ENCODE measurements around the gene GLIPR1L1.
"Not testable (repeated sequence)": the region's sequence is repeated elsewhere in the genome, so short reads cannot be mapped to it uniquely, and the experiment has no call there.

Gene GLIPR1L1

DNA sequence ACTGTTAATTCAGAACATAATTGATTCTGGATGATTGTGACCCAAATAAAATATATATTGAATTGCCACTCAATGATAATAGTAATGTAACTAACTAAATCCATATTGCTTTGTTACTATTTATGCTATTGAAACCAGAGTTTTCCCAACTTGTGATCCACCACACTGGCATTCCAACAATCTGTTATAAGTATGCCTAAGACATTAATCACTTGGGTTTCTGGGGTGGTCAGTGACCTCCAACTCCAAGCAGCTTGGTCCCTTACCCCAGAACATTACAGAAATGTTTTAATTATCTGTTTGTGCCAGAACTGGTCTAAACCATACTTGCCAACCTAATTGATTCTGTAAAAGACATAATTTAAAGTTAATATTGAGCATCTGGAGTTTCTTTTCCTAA is 19.0 kb upstream of the GLIPR1L1 start:
- no peak overlapping the region for H3K4me3 ChIP-seq (ENCODE audit: low read depth, low read length)
- H3K27me3 ChIP-seq (ENCODE audit: control insufficient read depth, insufficient read depth, low read length) = no peaks in the 10 kb centered on the region
- no peaks in the 10 kb centered on the region for H3K9me3 ChIP-seq (ENCODE audit: control insufficient read depth, insufficient read depth, low read length)
- H3K9ac ChIP-seq (ENCODE audit: low read depth, low read length) = no peak overlapping the region
- H3K27ac ChIP-seq (ENCODE audit: low read depth, low read length) = no peak overlapping the region
- H3K4me1 ChIP-seq (ENCODE audit: control insufficient read depth, insufficient read depth, low read length) = no peaks in the 10 kb centered on the region
- no peaks in the 10 kb centered on the region for H3K36me3 ChIP-seq (ENCODE audit: control insufficient read depth, insufficient read depth, low read length)

DNA sequence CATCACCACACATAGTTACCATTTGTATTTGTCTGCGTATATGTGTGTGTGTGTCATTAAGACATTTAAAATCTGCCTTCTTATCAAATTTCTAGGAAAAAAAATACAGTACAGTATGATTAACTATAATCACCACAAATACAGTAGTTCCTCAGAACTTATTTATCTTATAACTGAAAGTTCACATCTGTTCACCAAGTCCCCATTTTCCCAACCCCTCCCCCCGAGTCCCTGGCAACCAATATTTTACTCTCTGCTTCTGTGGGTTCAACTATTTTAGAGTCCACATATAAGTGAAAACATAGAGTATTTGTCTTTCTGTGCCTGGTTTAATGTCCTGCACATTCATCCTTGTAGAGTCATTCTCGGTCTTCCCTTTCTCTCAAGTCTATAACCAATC is 16.7 kb upstream of the GLIPR1L1 start:
- Histone ChIP-seq H3K4me3 (ENCODE audit: low read depth, low read length) (no peak overlapping the region), H3K4me1 (ENCODE audit: control insufficient read depth, insufficient read depth, low read length) (no peaks in the 10 kb centered on the region), H3K36me3 (ENCODE audit: control insufficient read depth, insufficient read depth, low read length) (no peaks in the 10 kb centered on the region), H3K9ac (ENCODE audit: low read depth, low read length) (no peak overlapping the region), H3K27me3 (ENCODE audit: control insufficient read depth, insufficient read depth, low read length) (no peaks in the 10 kb centered on the region), H3K9me3 (ENCODE audit: control insufficient read depth, insufficient read depth, low read length) (no peaks in the 10 kb centered on the region), H3K27ac (ENCODE audit: low read depth, low read length) (no peak overlapping the region)

DNA sequence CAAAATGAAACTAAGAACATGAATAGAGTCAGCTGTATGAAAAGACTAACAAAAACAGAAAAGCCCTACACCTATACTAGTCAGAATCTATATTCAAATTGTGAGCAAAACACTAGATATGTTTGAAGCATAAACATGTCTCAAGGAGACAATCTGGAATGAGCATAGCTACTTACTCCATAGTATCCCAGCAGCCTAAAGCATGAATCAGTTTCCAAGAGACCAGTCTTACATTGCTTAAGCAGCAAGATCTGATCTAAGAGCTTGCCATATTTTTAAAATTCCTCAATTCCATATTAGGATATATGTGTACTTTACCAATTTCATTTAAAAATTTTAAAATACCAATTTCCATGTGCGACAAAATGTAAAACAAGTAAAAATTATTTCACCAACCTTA is 12.0 kb upstream of the GLIPR1L1 start:
- Histone ChIP-seq H3K27ac (ENCODE audit: low read depth, low read length) (no peak overlapping the region), H3K4me3 (ENCODE audit: low read depth, low read length) (no peak overlapping the region), H3K9me3 (ENCODE audit: control insufficient read depth, insufficient read depth, low read length) (no peaks in the 10 kb centered on the region), H3K9ac (ENCODE audit: low read depth, low read length) (no peak overlapping the region), H3K27me3 (ENCODE audit: control insufficient read depth, insufficient read depth, low read length) (no peaks in the 10 kb centered on the region), H3K4me1 (ENCODE audit: control insufficient read depth, insufficient read depth, low read length) (no peaks in the 10 kb centered on the region), H3K36me3 (ENCODE audit: control insufficient read depth, insufficient read depth, low read length) (no peaks in the 10 kb centered on the region)

DNA sequence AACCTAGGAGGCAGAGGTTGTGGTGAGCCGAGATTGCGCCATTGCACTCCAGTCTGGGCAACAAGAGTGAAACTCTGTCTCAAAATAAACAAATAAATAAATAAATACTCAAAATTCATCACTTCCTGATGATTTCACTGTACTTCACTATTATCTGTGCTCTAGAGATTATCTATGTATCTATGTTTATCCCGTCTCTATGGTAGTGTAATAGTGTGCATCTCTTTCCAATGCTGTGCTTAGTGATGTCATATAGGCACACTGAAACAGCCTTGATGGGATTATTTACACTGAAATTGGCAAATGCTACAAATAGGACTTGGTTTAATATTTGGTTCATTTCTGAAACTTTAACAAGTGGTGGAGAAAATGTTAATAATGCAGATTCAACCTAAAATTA is 10.8 kb upstream of the GLIPR1L1 start:
- Histone ChIP-seq H3K27ac (ENCODE audit: low read depth, low read length) (no peak overlapping the region), H3K9me3 (ENCODE audit: control insufficient read depth, insufficient read depth, low read length) (no peaks in the 10 kb centered on the region), H3K4me3 (ENCODE audit: low read depth, low read length) (no peak overlapping the region), H3K4me1 (ENCODE audit: control insufficient read depth, insufficient read depth, low read length) (no peaks in the 10 kb centered on the region), H3K27me3 (ENCODE audit: control insufficient read depth, insufficient read depth, low read length) (no peaks in the 10 kb centered on the region), H3K36me3 (ENCODE audit: control insufficient read depth, insufficient read depth, low read length) (no peaks in the 10 kb centered on the region), H3K9ac (ENCODE audit: low read depth, low read length) (no peak overlapping the region)

DNA sequence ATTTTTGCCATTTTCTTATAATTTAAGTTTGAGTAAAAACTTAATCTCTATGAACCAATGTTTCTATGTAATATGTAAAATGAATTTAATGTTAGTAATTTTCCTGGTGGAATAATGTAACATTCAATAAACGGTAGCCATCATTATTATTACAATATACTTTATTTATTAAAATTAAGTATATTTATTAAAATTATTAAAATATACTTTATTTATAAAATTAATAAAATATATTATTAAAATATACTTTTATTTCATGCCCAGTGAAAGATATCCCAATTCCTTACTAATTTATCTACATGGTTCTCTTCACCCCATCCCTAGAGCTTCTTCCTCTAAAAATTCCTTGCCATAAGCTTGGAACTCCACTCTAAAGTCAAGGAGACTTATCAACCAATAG is 6.8 kb upstream of the GLIPR1L1 start:
- Histone ChIP-seq H3K9me3 (ENCODE audit: control insufficient read depth, insufficient read depth, low read length) (no peaks in the 10 kb centered on the region), H3K36me3 (ENCODE audit: control insufficient read depth, insufficient read depth, low read length) (no peaks in the 10 kb centered on the region), H3K4me3 (ENCODE audit: low read depth, low read length) (no peak overlapping the region), H3K27ac (ENCODE audit: low read depth, low read length) (no peak overlapping the region), H3K9ac (ENCODE audit: low read depth, low read length) (no peak overlapping the region), H3K27me3 (ENCODE audit: control insufficient read depth, insufficient read depth, low read length) (no peaks in the 10 kb centered on the region), H3K4me1 (ENCODE audit: control insufficient read depth, insufficient read depth, low read length) (peaks cover 9% of the 10 kb centered on the region)

DNA sequence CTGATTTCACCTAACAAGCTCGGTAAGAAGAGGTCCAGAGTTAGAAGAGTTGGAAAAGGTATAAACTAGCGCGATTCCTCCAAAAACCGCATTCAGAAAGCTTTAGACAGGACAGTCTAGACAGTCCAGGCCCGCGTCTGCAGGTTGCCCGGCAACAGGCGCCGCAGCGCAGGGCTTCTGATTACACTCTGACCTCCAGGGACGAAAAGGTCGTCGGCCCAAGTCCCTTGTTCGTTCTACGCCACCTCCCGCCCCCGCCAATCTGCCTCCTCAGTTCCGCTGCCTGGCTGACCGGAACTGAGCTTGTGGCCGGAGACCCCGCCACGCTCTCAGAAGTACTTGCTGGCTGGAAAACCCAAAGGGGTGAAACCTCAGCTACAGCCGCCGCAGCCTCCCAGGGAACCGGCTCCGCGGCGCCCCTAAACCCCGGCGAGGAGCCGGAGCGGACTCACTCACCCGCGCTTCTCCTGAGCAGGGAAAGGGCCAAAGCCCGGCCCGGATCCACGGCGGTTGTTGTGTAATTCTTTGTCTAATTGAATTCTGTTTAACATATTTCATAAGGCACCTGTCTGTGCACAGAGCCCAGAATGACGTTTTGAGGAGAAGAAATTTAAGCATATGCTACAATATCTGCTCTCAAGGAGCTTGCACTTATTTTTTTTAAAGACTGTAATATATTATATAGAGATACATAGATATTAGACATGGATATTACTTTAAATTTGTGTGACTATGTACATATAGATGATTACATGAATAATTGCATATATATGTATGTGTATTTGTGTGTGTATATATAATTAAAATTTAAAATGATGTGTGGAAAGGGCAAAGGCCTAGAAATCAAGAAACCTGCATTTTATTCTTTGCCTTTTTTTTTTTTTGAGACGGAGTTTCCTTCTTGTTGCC is 4.3 kb upstream of the GLIPR1L1 start, which contains the start of gene CAPS2:
Gene CAPS2 (minus strand): TSS at position 407 of the 909 bp plus-strand sequence. CDS start 3,826 bp downstream, outside the sequence.
- Histone ChIP-seq H3K4me1 (ENCODE audit: control insufficient read depth, insufficient read depth, low read length) (peaks cover 13% of the 10 kb centered on the region), H3K27ac (ENCODE audit: low read depth, low read length) (peak within 1 kb of the TSS; percentile 85), H3K36me3 (ENCODE audit: control insufficient read depth, insufficient read depth, low read length) (no peaks in the 10 kb centered on the region), H3K4me3 (ENCODE audit: low read depth, low read length) (peak within 1 kb of the TSS; percentile 74), H3K27me3 (ENCODE audit: control insufficient read depth, insufficient read depth, low read length) (no peaks in the 10 kb centered on the region), H3K9ac (ENCODE audit: low read depth, low read length) (peak within 1 kb of the TSS; percentile 20; the same call in 1 of the 2 replicates), H3K9me3 (ENCODE audit: control insufficient read depth, insufficient read depth, low read length) (no peaks in the 10 kb centered on the region)

DNA sequence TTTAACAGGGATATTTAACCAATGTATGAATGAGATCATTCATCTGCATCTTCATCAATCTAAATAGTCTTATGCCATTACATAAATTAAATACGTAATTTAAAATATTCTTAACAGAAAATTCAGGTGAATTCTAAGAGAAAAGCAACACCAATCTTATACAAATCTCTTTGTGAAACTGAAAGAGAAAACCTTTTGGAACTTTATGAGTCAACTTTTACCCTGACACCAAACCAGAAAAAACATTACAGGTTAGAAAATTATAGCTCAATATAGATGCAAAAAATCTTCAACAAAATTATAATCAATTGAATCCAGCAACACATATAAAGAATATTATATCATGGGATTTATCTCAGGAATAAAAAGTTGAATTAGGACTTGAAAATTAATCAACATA is 3.4 kb downstream of the GLIPR1L1 start:
- no peak overlapping the region for H3K4me3 ChIP-seq (ENCODE audit: low read depth, low read length)

DNA sequence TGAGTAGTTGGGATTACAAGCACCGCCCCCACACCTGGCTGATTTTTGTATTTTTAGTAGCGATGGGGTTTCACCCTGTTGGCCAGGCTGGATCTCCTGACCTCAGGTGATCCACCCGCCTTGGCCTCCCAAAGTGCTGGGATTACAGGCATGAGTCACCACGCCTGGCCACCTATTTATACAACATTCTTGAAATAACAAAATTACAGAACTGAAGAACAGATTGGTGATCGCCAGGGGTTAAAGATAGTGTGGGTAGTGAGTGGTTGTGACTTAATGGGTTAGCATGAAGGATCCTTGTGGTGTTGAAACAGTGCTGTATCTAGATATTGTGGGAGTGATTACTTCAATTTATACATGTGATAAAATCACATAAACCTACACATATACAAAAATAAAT is 7.4 kb downstream of the GLIPR1L1 start:
- Histone ChIP-seq H3K4me3 (ENCODE audit: low read depth, low read length) (no peak overlapping the region), H3K4me1 (ENCODE audit: control insufficient read depth, insufficient read depth, low read length) (no peaks in the 10 kb centered on the region), H3K9ac (ENCODE audit: low read depth, low read length) (no peak overlapping the region), H3K36me3 (ENCODE audit: control insufficient read depth, insufficient read depth, low read length) (no peaks in the 10 kb centered on the region), H3K27me3 (ENCODE audit: control insufficient read depth, insufficient read depth, low read length) (no peaks in the 10 kb centered on the region), H3K9me3 (ENCODE audit: control insufficient read depth, insufficient read depth, low read length) (no peaks in the 10 kb centered on the region), H3K27ac (ENCODE audit: low read depth, low read length) (no peak overlapping the region)

More for the DNA sequence above, 3.4 kb downstream of the GLIPR1L1 start:
- Histone ChIP-seq H3K4me1 (ENCODE audit: control insufficient read depth, insufficient read depth, low read length) (0 out of 2 replicates have a peak, but pooled peaks cover 4% of the 10 kb centered on the region), H3K27ac (ENCODE audit: low read depth, low read length) (no peak overlapping the region), H3K9ac (ENCODE audit: low read depth, low read length) (no peak overlapping the region), H3K9me3 (ENCODE audit: control insufficient read depth, insufficient read depth, low read length) (no peaks in the 10 kb centered on the region), H3K36me3 (ENCODE audit: control insufficient read depth, insufficient read depth, low read length) (no peaks in the 10 kb centered on the region), H3K27me3 (ENCODE audit: control insufficient read depth, insufficient read depth, low read length) (no peaks in the 10 kb centered on the region)

DNA sequence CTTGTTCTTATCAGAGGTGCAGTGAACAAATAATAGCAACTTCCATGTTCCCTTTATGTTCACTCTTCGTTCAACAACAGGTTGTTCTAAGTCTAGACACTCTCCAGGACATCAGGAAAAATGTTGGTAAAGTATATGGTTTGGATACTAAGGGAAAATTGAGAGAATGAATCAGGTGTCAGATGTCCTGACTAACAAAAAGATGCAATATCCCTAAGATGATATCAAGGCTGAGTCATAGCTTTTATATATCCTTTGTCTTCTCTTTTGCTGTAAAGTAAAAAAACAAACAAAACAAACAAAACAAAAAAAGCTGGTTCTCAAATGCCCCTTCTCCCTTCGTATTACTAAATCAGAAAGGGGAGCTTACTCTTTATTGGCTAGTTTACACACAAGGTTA is 11.1 kb downstream of the GLIPR1L1 start:
- no peak overlapping the region for H3K4me3 ChIP-seq (ENCODE audit: low read depth, low read length)
- no peak overlapping the region for H3K9ac ChIP-seq (ENCODE audit: low read depth, low read length)
- no peaks in the 10 kb centered on the region for H3K4me1 ChIP-seq (ENCODE audit: control insufficient read depth, insufficient read depth, low read length)
- H3K9me3 ChIP-seq (ENCODE audit: control insufficient read depth, insufficient read depth, low read length) = no peaks in the 10 kb centered on the region
- no peaks in the 10 kb centered on the region for H3K27me3 ChIP-seq (ENCODE audit: control insufficient read depth, insufficient read depth, low read length)
- no peaks in the 10 kb centered on the region for H3K36me3 ChIP-seq (ENCODE audit: control insufficient read depth, insufficient read depth, low read length)
- H3K27ac ChIP-seq (ENCODE audit: low read depth, low read length) = no peak overlapping the region

DNA sequence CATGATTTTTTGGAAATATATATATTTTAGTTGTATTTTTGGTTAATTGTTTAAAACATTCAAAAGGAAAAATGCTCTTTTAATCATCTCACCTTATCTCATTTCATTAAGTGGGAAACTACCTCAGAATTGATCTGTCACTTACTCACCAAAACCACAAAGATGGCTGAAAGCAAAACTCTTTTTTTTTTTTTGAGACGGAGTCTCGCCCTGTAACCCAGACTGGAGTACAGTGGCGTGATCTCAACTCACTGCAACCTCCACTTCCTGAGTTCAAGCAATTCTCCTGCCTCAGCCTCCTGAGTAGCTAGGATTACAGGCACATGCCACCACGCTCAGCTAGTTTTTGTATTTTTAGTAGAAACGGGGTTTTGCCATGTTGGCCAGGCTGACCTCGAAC is 11.7 kb downstream of the GLIPR1L1 start:
- H3K9me3 ChIP-seq (ENCODE audit: control insufficient read depth, insufficient read depth, low read length); H3K36me3 ChIP-seq (ENCODE audit: control insufficient read depth, insufficient read depth, low read length); H3K4me1 ChIP-seq (ENCODE audit: control insufficient read depth, insufficient read depth, low read length); H3K27me3 ChIP-seq (ENCODE audit: control insufficient read depth, insufficient read depth, low read length); H3K9ac ChIP-seq (ENCODE audit: low read depth, low read length); H3K27ac ChIP-seq (ENCODE audit: low read depth, low read length); H3K4me3 ChIP-seq (ENCODE audit: low read depth, low read length): not testable (repeated sequence)

DNA sequence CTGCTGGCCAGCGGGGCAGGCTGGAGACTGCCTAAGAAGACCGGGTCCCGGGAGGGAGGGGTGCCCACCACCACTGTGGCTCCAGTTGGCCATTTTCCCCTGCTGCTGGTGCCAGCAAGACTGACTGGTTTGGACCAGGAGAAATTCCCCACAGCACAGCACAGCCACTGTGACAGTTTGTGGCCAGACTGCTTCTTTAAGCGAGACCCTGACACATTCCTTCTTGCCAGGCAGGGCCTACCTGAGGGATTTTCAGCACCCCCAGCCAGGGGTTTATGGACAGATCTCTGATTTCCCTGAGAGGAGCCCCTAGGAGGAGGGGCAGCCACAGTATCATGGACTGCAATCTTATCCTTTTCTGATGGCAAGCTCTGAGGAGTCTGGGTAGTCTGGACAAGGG is 15.5 kb downstream of the GLIPR1L1 start:
- peaks cover 3% of the 10 kb centered on the region; the same call in 1 of the 2 replicates for H3K9me3 ChIP-seq (ENCODE audit: control insufficient read depth, insufficient read depth, low read length)
- no peaks in the 10 kb centered on the region for H3K27me3 ChIP-seq (ENCODE audit: control insufficient read depth, insufficient read depth, low read length)
- H3K27ac ChIP-seq (ENCODE audit: low read depth, low read length) = no peak overlapping the region
- H3K4me3 ChIP-seq (ENCODE audit: low read depth, low read length) = no peak overlapping the region
- no peak overlapping the region for H3K9ac ChIP-seq (ENCODE audit: low read depth, low read length)
- no peaks in the 10 kb centered on the region for H3K4me1 ChIP-seq (ENCODE audit: control insufficient read depth, insufficient read depth, low read length)
- H3K36me3 ChIP-seq (ENCODE audit: control insufficient read depth, insufficient read depth, low read length) = no peaks in the 10 kb centered on the region

Measured in HUES48 (cell line).